Testis (tissue), 2 donors: ENCODE data around the gene ATP23.

Source experiments
- CTCF ChIP-seq, 3 experiments: fragments of 450-650 bp in 2 of 3; fragments of 200-600 bp in 1 of 3; sonication (generic) in 1 of 3; IDR thresholded peaks; one replicate each; pipeline ENCODE4 v1.5.1; 2016 to 2019; ENCODE audit warnings: antibody characterized with exemption in 3 of 3, mild to moderate bottlenecking in 2 of 3, moderate library complexity in 1 of 3
- POLR2A ChIP-seq: fragments of 450-650 bp; IDR thresholded peaks from one replicate; pipeline ENCODE4 v1.6.1; 2017; ENCODE audit warnings: antibody characterized with exemption, mild to moderate bottlenecking, moderate library complexity

DNA sequence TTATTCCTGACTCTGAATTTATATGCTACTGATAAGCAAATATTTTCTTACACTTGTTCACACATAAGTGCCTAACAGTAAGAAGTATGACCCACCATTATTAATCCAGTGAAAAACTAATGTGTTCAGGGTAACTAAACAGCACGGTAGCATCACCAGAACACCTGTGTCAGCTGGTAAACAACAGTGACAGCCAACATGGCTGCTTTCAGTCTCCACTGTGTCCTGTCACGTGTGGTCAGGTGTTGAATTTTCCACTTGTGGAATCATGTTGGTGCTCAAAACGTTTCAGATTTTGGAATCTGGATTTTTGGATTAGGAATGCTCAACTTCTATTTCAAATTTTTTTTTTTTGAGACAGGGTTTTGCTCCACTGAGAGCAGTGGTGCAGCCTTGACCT lies 14.3 kb upstream of the ATP23 start:
- no peak for TF ChIP-seq CTCF (IDR thresholded peaks at IDR 0.05)
- no peak for TF ChIP-seq POLR2A
